ENCODE data around the gene ADAM12.

ADAM12 gene

GRCh38 chr10:126402721-126403695 is 14.7 kb upstream of the ADAM12 start:
- TF ChIP-seq CTCF (IDR thresholded peaks at IDR 0.05; ENCODE audit: low read depth, low read length), result no peak

GRCh38 chr10:126400641-126401040 is 12.4 kb upstream of the ADAM12 start:
- no peak overlapping the region for H3K4me3 ChIP-seq (ENCODE audit: low read depth, low read length)
- TF ChIP-seq CTCF (IDR thresholded peaks at IDR 0.05; ENCODE audit: low read depth, low read length), result no peak

More at GRCh38 chr10:126402721-126403695, 14.7 kb upstream of the ADAM12 start:
- no peak overlapping the region for H3K4me3 ChIP-seq (ENCODE audit: low read depth, low read length)

GRCh38 chr10:126398924-126399323 is 10.6 kb upstream of the ADAM12 start:
- no peak for TF ChIP-seq CTCF (IDR thresholded peaks at IDR 0.05; ENCODE audit: low read depth, low read length)
- H3K4me3 ChIP-seq (ENCODE audit: low read depth, low read length), result no peak overlapping the region

- no peak overlapping the region for H3K4me3 ChIP-seq (ENCODE audit: low read depth, low read length)
- TF ChIP-seq CTCF (IDR thresholded peaks at IDR 0.05; ENCODE audit: low read depth, low read length), result no peak
These were observed 10.1 kb upstream of the ADAM12 start for GRCh38 chr10:126398383-126398743.

- no peak for TF ChIP-seq CTCF (IDR thresholded peaks at IDR 0.05; ENCODE audit: low read depth, low read length)
These were observed 9.5 kb upstream of the ADAM12 start for GRCh38 chr10:126397640-126398382.

GRCh38 chr10:126397156-126397555 is 8.9 kb upstream of the ADAM12 start:
- TF ChIP-seq CTCF (IDR thresholded peaks at IDR 0.05; ENCODE audit: low read depth, low read length), result no peak
- H3K4me3 ChIP-seq (ENCODE audit: low read depth, low read length), result no peak overlapping the region

More at GRCh38 chr10:126397640-126398382, 9.5 kb upstream of the ADAM12 start:
- H3K4me3 ChIP-seq (ENCODE audit: low read depth, low read length), result no peak overlapping the region

- no peak for TF ChIP-seq CTCF (IDR thresholded peaks at IDR 0.05; ENCODE audit: low read depth, low read length)
- H3K4me3 ChIP-seq (ENCODE audit: low read depth, low read length), result no peak overlapping the region
These were observed 6.7 kb upstream of the ADAM12 start for GRCh38 chr10:126394948-126395347.
